Fibroblast of lung (primary cell): Measurements from ENCODE around the gene KIF1B. TPM values are rescaled to one million over a fixed set of nuclear protein-coding genes. Genes with fewer than 3 reads are reported as not detected.

Experiments
- DNase-seq, 2 donors: peaks; one replicate each; pipeline versions ENCODE4 v3.0.0 to v3.0.0-alpha.2; 2010; ENCODE audit warnings: low read depth in 2 of 2
- H2AFZ ChIP-seq: 2 replicates; pipeline ENCODE4 v1.5.1; 2012; ENCODE audit warnings: low read length, control low read depth, inconsistent platforms
- H3K27ac ChIP-seq: 2 replicates; pipeline ENCODE4 v1.5.1; 2011; ENCODE audit warnings: low read length, control low read depth; ENCODE audit not compliant: insufficient read depth
- H3K27me3 ChIP-seq: 2 replicates; pipeline ENCODE4 v1.5.1; 2011; ENCODE audit warnings: mild to moderate bottlenecking, low read length; ENCODE audit not compliant: control insufficient read depth, insufficient read depth
- H3K36me3 ChIP-seq: 2 replicates; pipeline ENCODE4 v1.5.1; 2011; ENCODE audit warnings: low read length; ENCODE audit not compliant: control insufficient read depth, insufficient read depth
- H3K4me1 ChIP-seq: 2 replicates; pipeline ENCODE4 v1.5.1; 2011; ENCODE audit warnings: low read length; ENCODE audit not compliant: control insufficient read depth, insufficient read depth; ENCODE audit errors: extremely low read depth
- H3K4me2 ChIP-seq: 2 replicates; pipeline ENCODE4 v1.5.1; 2011; ENCODE audit warnings: low read length, control low read depth; ENCODE audit not compliant: insufficient read depth; ENCODE audit errors: extremely low read depth
- H3K4me3 ChIP-seq, 4 experiments: fragments of 200-600 bp in 1 of 4; sonication (generic) in 1 of 4; replicated peaks in 1 of 4; 2 replicates each; pipeline ENCODE4 v1.5.1; 2011 to 2016; ENCODE audit warnings: low read length in 4 of 4, low read depth in 3 of 4, mild to moderate bottlenecking in 3 of 4, control low read depth in 2 of 4, inconsistent platforms in 1 of 4, mixed read lengths in 1 of 4; ENCODE audit not compliant: insufficient read depth in 1 of 4; ENCODE audit errors: control extremely low read depth in 1 of 4
- H3K79me2 ChIP-seq: 2 replicates; pipeline ENCODE4 v1.5.1; 2012; ENCODE audit warnings: mild to moderate bottlenecking, low read length, inconsistent platforms; ENCODE audit not compliant: control insufficient read depth, insufficient read depth
- H3K9ac ChIP-seq: 2 replicates; pipeline ENCODE4 v1.5.1; 2011; ENCODE audit warnings: mild to moderate bottlenecking, low read length, control low read depth; ENCODE audit not compliant: insufficient read depth
- H3K9me3 ChIP-seq: 2 replicates; pipeline ENCODE4 v1.5.1; 2012; ENCODE audit warnings: low read depth, low read length; ENCODE audit not compliant: control insufficient read depth, insufficient read depth
- H4K20me1 ChIP-seq: 2 replicates; pipeline ENCODE4 v1.5.1; 2011; ENCODE audit warnings: low read length; ENCODE audit not compliant: control insufficient read depth, insufficient read depth; ENCODE audit errors: extremely low read depth
- EZH2 ChIP-seq: IDR thresholded peaks from 2 replicates; pipeline ENCODE4 v1.5.1; 2012; ENCODE audit warnings: low read length, control low read depth, mild to moderate bottlenecking; ENCODE audit errors: missing control alignments
- polyA plus RNA-seq, 2 donors: library from polyadenylated mRNA; depleted of rRNA in 1 of 2; stranded (reverse) in 1 of 2; unstranded in 1 of 2; fragments of >200 nt; gene quantifications; 2 replicates each; pipeline ENCODE4 v1.2.1, GENCODE V29; 2011 to 2012; ENCODE audit warnings: missing spikeins in 1 of 2
- total RNA-seq: library from RNA; depleted of rRNA; stranded (reverse); fragments of >200 nt; gene quantifications from 2 replicates; pipeline ENCODE4 v1.2.1, GENCODE V29; 2014
- TF ChIP-seq, protein P1 (sequence below), 2 donors: IDR thresholded peaks in 1 of 2; conservative IDR thresholded peaks in 1 of 2; 1 replicate in 1 of 2; 2 replicates in 1 of 2; pipeline ENCODE4 v1.5.1; 2011 to 2012; ENCODE audit warnings: low read length in 2 of 2, control low read depth in 1 of 2, inconsistent platforms in 1 of 2, low read depth in 1 of 2, mild to moderate bottlenecking in 1 of 2

KIF1B gene
- total and polyA plus RNA-seq, 2 donors (not counting 1 experiment from before 2014, with no cell fraction given), result 23.6 to 34.3 TPM

GRCh38 chr1:10302416-10302815, 92.0 kb downstream of the KIF1B start:
- no peak overlapping the region for H2AFZ ChIP-seq
- no peak overlapping the region for H3K4me3 ChIP-seq
- H3K36me3 ChIP-seq, result peaks cover 10% of the 10 kb centered on the region
- H3K4me1 ChIP-seq, result no peaks in the 10 kb centered on the region
- DNase-seq, result no peak
- no peaks in the 10 kb centered on the region for H3K79me2 ChIP-seq
- no peak overlapping the region for H3K4me2 ChIP-seq
- H3K9ac ChIP-seq, result no peak overlapping the region
- H3K27ac ChIP-seq, result no peak overlapping the region
- H3K9me3 ChIP-seq, result no peaks in the 10 kb centered on the region
- H4K20me1 ChIP-seq, result no peaks in the 10 kb centered on the region
- H3K27me3 ChIP-seq, result no peaks in the 10 kb centered on the region
- no peak for TF ChIP-seq EZH2
- TF ChIP-seq, protein P1, sequence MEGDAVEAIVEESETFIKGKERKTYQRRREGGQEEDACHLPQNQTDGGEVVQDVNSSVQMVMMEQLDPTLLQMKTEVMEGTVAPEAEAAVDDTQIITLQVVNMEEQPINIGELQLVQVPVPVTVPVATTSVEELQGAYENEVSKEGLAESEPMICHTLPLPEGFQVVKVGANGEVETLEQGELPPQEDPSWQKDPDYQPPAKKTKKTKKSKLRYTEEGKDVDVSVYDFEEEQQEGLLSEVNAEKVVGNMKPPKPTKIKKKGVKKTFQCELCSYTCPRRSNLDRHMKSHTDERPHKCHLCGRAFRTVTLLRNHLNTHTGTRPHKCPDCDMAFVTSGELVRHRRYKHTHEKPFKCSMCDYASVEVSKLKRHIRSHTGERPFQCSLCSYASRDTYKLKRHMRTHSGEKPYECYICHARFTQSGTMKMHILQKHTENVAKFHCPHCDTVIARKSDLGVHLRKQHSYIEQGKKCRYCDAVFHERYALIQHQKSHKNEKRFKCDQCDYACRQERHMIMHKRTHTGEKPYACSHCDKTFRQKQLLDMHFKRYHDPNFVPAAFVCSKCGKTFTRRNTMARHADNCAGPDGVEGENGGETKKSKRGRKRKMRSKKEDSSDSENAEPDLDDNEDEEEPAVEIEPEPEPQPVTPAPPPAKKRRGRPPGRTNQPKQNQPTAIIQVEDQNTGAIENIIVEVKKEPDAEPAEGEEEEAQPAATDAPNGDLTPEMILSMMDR (conservative IDR thresholded peaks at IDR 0.05 in 1 of 2, IDR thresholded peaks at IDR 0.05 in 1 of 2; ENCODE audit: low read depth in 1 of 2, low read length in 2 of 2), result no peak

DNA sequence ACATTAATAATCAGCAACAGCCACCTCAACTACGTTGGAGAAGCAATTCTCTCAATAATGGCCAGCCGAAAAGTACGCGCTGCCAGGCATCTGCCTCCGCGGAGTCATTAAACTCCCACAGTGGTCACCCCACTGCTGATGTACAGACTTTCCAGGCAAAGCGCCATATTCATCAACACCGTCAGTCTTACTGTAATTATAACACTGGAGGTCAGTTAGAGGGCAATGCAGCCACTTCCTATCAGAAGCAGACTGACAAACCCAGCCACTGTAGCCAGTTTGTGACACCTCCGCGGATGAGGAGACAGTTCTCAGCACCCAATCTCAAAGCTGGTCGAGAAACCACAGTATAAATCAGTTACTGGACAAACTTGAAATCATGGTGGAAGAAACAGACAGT, 93.9 kb downstream of the KIF1B start:
- TF ChIP-seq, protein P1 (conservative IDR thresholded peaks at IDR 0.05 in 1 of 2, IDR thresholded peaks at IDR 0.05 in 1 of 2; ENCODE audit: low read depth in 1 of 2, low read length in 2 of 2), result no peak
- TF ChIP-seq EZH2, result no peak
- Histone ChIP-seq H3K4me2 (no peak overlapping the region), H2AFZ (no peak overlapping the region), H3K27me3 (no peaks in the 10 kb centered on the region), H3K9ac (no peak overlapping the region), H3K36me3 (peaks cover 10% of the 10 kb centered on the region), H3K9me3 (no peaks in the 10 kb centered on the region), H4K20me1 (no peaks in the 10 kb centered on the region), H3K27ac (no peak overlapping the region), H3K79me2 (no peaks in the 10 kb centered on the region), H3K4me3 (no peak overlapping the region), H3K4me1 (no peaks in the 10 kb centered on the region)
- peak in 1 of 2 donors; percentile 36 for DNase-seq

- H4K20me1 ChIP-seq, result no peaks in the 10 kb centered on the region
- no peak overlapping the region for H3K4me3 ChIP-seq
- H3K4me2 ChIP-seq, result no peak overlapping the region
- no peak overlapping the region for H2AFZ ChIP-seq
- H3K27ac ChIP-seq, result no peak overlapping the region
- peaks cover 10% of the 10 kb centered on the region for H3K36me3 ChIP-seq
- no peak overlapping the region for H3K9ac ChIP-seq
- H3K79me2 ChIP-seq, result no peaks in the 10 kb centered on the region
- H3K4me1 ChIP-seq, result no peaks in the 10 kb centered on the region
- no peaks in the 10 kb centered on the region for H3K9me3 ChIP-seq
- no peaks in the 10 kb centered on the region for H3K27me3 ChIP-seq
- DNase-seq, result no peak
- TF ChIP-seq, protein P1 (conservative IDR thresholded peaks at IDR 0.05 in 1 of 2, IDR thresholded peaks at IDR 0.05 in 1 of 2; ENCODE audit: low read depth in 1 of 2, low read length in 2 of 2), result no peak
- TF ChIP-seq EZH2, result no peak
Observed at GRCh38 chr1:10306435-10306834, 96.1 kb downstream of the KIF1B start.
